H7 (cell line): ENCODE measurements around the gene BBS4. TPM values are rescaled to one million over a fixed set of nuclear protein-coding genes. Genes with fewer than 3 reads are reported as not detected.
A peak's percentile ranks its signal among the peaks of the same experiment; 100 is the strongest.

ENCODE experiments used
- DNase-seq: peaks from one replicate; pipeline ENCODE4 v3.0.0; 2012
- H3K27me3 ChIP-seq: 2 replicates; pipeline ENCODE4 v1.6.0; 2011; ENCODE audit warnings: mild to moderate bottlenecking, low read length; ENCODE audit not compliant: control insufficient read depth, insufficient read depth
- H3K36me3 ChIP-seq: replicated peaks from 2 replicates; pipeline ENCODE4 v1.5.1; 2011; ENCODE audit warnings: low read length; ENCODE audit not compliant: control insufficient read depth, insufficient read depth
- H3K4me3 ChIP-seq: 2 replicates; pipeline ENCODE4 v1.5.1; 2011; ENCODE audit warnings: low read depth, mild to moderate bottlenecking, control low read depth, low read length, moderate library complexity; ENCODE audit not compliant: insufficient read depth
- total RNA-seq: library from RNA; depleted of rRNA; stranded (reverse); fragments of >200 nt; shearing (Covaris generic); gene quantifications from 2 replicates; pipeline ENCODE4 v1.2.3, GENCODE V29; 2014

Gene BBS4
- total RNA-seq, 1 experiment from 2014 or later = 55.1 TPM

- DNase-seq = no peak
- peaks cover 5% of the 10 kb centered on the region for H3K36me3 ChIP-seq
- no peaks in the 10 kb centered on the region for H3K27me3 ChIP-seq
- H3K4me3 ChIP-seq = no peak overlapping the region
Measured at GRCh38 chr15:72766025-72766424, 80.0 kb downstream of the BBS4 start.

- Histone ChIP-seq H3K4me3 (no peak overlapping the region), H3K27me3 (no peaks in the 10 kb centered on the region), H3K36me3 (peaks cover 5% of the 10 kb centered on the region)
- DNase-seq = no peak
Measured at GRCh38 chr15:72766780-72767179, 80.8 kb downstream of the BBS4 start.

- no peak for DNase-seq
- Histone ChIP-seq H3K36me3 (peaks cover 9% of the 10 kb centered on the region), H3K27me3 (no peaks in the 10 kb centered on the region), H3K4me3 (no peak overlapping the region)
Measured at GRCh38 chr15:72770673-72771328, 84.8 kb downstream of the BBS4 start.

- H3K36me3 ChIP-seq = peaks cover 8% of the 10 kb centered on the region
- no peaks in the 10 kb centered on the region for H3K27me3 ChIP-seq
- no peak overlapping the region for H3K4me3 ChIP-seq
- no peak for DNase-seq
Measured at GRCh38 chr15:72771329-72771725, 85.3 kb downstream of the BBS4 start.

GRCh38 chr15:72774696-72775383 is 88.8 kb downstream of the BBS4 start:
- Histone ChIP-seq H3K27me3 (no peaks in the 10 kb centered on the region), H3K36me3 (peaks cover 5% of the 10 kb centered on the region), H3K4me3 (no peak overlapping the region)
- no peak for DNase-seq

- no peak for DNase-seq
- Histone ChIP-seq H3K36me3 (peaks cover 2% of the 10 kb centered on the region; the same call in 1 of the 2 replicates), H3K4me3 (no peak overlapping the region), H3K27me3 (no peaks in the 10 kb centered on the region)
Measured at GRCh38 chr15:72778796-72779195, 92.8 kb downstream of the BBS4 start.

- H3K36me3 ChIP-seq = no peaks in the 10 kb centered on the region; the same call in 1 of the 2 replicates
- no peaks in the 10 kb centered on the region for H3K27me3 ChIP-seq
- DNase-seq = no peak
- no peak overlapping the region for H3K4me3 ChIP-seq
Measured at GRCh38 chr15:72781631-72782030, 95.6 kb downstream of the BBS4 start.

GRCh38 chr15:72782274-72783003 is 96.4 kb downstream of the BBS4 start:
- no peaks in the 10 kb centered on the region for H3K27me3 ChIP-seq
- no peaks in the 10 kb centered on the region; the same call in 1 of the 2 replicates for H3K36me3 ChIP-seq
- H3K4me3 ChIP-seq = peak overlapping the region; percentile 96
- no peak for DNase-seq

DNA sequence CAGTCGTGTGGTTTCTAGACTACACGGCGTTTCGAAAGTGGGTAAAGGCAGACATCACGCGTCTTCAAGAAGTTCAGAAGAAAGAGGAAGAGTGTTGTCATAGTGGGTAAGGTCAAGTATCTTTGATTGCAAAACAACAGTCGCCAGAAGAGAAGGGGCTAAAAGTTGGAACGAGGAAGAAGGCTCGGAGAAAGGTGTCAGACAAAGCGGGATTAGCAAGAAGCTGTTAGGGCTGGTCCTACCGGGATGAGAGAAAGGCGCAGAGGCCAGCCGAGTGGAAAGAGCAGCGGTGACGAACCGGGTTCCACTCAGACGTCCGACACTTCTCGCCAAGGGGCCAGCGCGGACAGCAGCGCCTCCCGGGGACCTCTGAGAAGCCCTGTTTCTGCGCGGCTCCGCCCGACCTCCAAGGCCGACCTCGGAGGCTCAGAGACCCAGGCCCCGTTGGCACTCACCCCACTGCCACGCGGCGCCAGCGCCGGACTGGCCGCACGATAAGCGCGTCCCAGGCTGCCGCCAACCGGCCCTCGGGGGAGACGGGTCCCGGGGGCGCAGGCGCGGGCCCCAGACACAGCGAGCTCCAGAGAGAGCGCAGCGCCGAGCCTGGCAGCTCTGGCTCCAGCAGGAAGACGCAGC is 97.1 kb downstream of the BBS4 start:
- Histone ChIP-seq H3K4me3 (peak overlapping the region; percentile 96), H3K36me3 (no peaks in the 10 kb centered on the region; the same call in 1 of the 2 replicates), H3K27me3 (no peaks in the 10 kb centered on the region)
- no peak for DNase-seq

DNA sequence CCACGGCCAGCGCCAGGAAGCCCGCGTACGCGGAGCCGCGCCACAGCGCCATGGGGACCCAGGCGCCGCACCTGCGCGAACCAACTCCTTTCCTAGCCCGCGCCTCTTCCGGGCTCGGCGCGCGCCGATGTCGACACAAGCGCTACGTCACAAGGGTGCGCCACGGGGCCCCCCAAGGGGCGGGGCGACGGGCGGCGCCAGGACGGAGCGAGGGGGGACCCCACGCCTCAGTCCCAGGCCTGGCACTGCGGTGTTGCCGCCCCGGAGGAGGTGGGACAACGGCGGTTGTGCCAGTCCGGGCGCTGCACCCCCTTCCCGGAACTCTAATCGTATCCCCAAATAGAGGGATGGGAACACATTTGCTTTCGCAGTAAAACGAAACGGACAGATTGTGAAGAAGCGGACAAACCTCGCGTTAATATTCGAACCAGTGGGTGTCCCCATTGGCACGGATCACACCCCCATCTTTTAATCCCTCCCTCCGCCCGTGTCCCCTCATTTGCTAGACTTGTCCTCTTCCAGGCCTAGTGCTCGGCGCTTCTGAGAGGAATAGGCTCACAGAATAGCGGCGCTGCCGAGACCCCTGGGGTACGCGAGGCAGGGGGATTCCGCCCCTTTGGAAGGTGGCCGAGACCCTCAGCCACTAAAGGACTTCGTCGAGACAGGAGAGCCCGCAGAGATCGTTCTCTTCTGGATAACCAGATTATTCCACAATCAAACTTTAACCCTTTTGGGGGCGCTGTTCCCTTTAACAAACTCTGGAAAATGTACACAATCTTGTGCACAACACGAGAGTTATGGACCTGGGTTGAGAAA is 97.8 kb downstream of the BBS4 start, which contains the start of gene ADPGK:
Gene ADPGK (minus strand): TSS at position 119 of the 816 bp plus-strand sequence. CDS start 67 bp downstream, at position 52.
- H3K4me3 ChIP-seq = peak within 1 kb of the TSS; percentile 96
- H3K27me3 ChIP-seq = no peaks in the 10 kb centered on the region
- H3K36me3 ChIP-seq = no peaks in the 10 kb centered on the region; the same call in 1 of the 2 replicates
- DNase-seq = peak; percentile 99

- H3K4me3 ChIP-seq = peak overlapping the region; percentile 96; the same call in 1 of the 2 replicates
- no peaks in the 10 kb centered on the region for H3K27me3 ChIP-seq
- no peak for DNase-seq
- no peaks in the 10 kb centered on the region; the same call in 1 of the 2 replicates for H3K36me3 ChIP-seq
Measured at GRCh38 chr15:72784456-72784876, 98.5 kb downstream of the BBS4 start.

GRCh38 chr15:72785432-72785831 is 99.4 kb downstream of the BBS4 start:
- H3K4me3 ChIP-seq = no peak overlapping the region
- no peaks in the 10 kb centered on the region for H3K27me3 ChIP-seq
- no peaks in the 10 kb centered on the region; the same call in 1 of the 2 replicates for H3K36me3 ChIP-seq
- DNase-seq = no peak

GRCh38 chr15:72785841-72786240 is 99.8 kb downstream of the BBS4 start:
- Histone ChIP-seq H3K36me3 (no peaks in the 10 kb centered on the region; the same call in 1 of the 2 replicates), H3K4me3 (no peak overlapping the region), H3K27me3 (no peaks in the 10 kb centered on the region)
- no peak for DNase-seq
